K562 (cell line): ENCODE data around the gene TCF3. TPM values are rescaled to one million over a fixed set of nuclear protein-coding genes. Genes with fewer than 3 reads are reported as not detected.

Experiments
- ADNP ChIP-seq: fragments of 200-800 bp; sonication (Bioruptor generic); IDR thresholded peaks from 2 replicates; pipeline ENCODE4 v1.6.1; 2016; ENCODE audit warnings: missing genetic modification characterization, missing compliant biosample characterization
- CBFA2T3 ChIP-seq: fragments of 450-650 bp; IDR thresholded peaks from 2 replicates; pipeline ENCODE4 v1.6.1; 2017
- HNRNPH1 ChIP-seq: fragments of 200-400 bp; formaldehyde crosslinking; optimal IDR thresholded peaks from 2 replicates; pipeline ENCODE3; 2017; ENCODE audit warnings: low read depth, mild to moderate bottlenecking, low read length, moderate library complexity
- OTX1 ChIP-seq: fragments of 450-650 bp; formaldehyde crosslinking; IDR thresholded peaks from 2 replicates; pipeline ENCODE4 v1.4.0; 2022; ENCODE audit warnings: mild to moderate bottlenecking
- RBM17 ChIP-seq: fragments of 200-400 bp; formaldehyde crosslinking; IDR thresholded peaks from 2 replicates; pipeline ENCODE4 v1.6.1; 2017; ENCODE audit warnings: low read depth, mild to moderate bottlenecking, low read length, borderline replicate concordance
- SAFB ChIP-seq: fragments of 200-400 bp; formaldehyde crosslinking; IDR thresholded peaks from 2 replicates; pipeline ENCODE4 v1.6.1; 2017; ENCODE audit warnings: low read depth, low read length, borderline replicate concordance
- SMARCA5 ChIP-seq: fragments of 450-650 bp; IDR thresholded peaks from 2 replicates; pipeline ENCODE4 v1.6.1; 2016
- SMARCB1 ChIP-seq: IDR thresholded peaks from 2 replicates; pipeline ENCODE4 v1.6.1; 2011; ENCODE audit warnings: improper control_type of control experiment, low read depth; ENCODE audit not compliant: insufficient read length
- TBL1XR1 ChIP-seq, 2 experiments: IDR thresholded peaks; 2 replicates each; pipeline ENCODE4 v1.6.1; 2012; ENCODE audit warnings: improper control_type of control experiment in 2 of 2, low read length in 2 of 2, mild to moderate bottlenecking in 1 of 2
- TFAM ChIP-seq: fragments of 250-450 bp; sonication (Bioruptor Pico); conservative IDR thresholded peaks from 2 replicates; pipeline ENCODE4 v1.5.0; 2021; ENCODE audit warnings: mild to moderate bottlenecking, moderate library complexity
- TRIM28 ChIP-seq: fragments of 450-650 bp; IDR thresholded peaks from 2 replicates; pipeline ENCODE4 v1.6.1; 2017
- U2AF2 ChIP-seq: fragments of 200-400 bp; formaldehyde crosslinking; optimal IDR thresholded peaks from 2 replicates; pipeline ENCODE3; 2017; ENCODE audit warnings: low read depth, mild to moderate bottlenecking, low read length
- ZBTB1 ChIP-seq: sonication (generic); formaldehyde crosslinking; IDR thresholded peaks from 2 replicates; pipeline ENCODE4 v1.8.1; 2023; ENCODE audit warnings: missing genetic modification reagents, low read depth, mild to moderate bottlenecking, borderline replicate concordance
- ZBTB8A ChIP-seq: fragments of 450-650 bp; IDR thresholded peaks from 2 replicates; pipeline ENCODE4 v1.6.1; 2018; ENCODE audit warnings: mild to moderate bottlenecking, moderate library complexity; ENCODE audit not compliant: partially characterized antibody
- ZNF134 ChIP-seq: fragments of 250-450 bp; sonication (Bioruptor Pico); conservative IDR thresholded peaks from 2 replicates; pipeline ENCODE4 v1.4.0; 2020
- ZNF197 ChIP-seq: fragments of 200-800 bp; sonication (Bioruptor generic); IDR thresholded peaks from 2 replicates; pipeline ENCODE4 v1.6.1; 2016; ENCODE audit warnings: low read depth, missing genetic modification characterization, missing compliant biosample characterization
- ZNF274 ChIP-seq: IDR thresholded peaks from 2 replicates; pipeline ENCODE4 v1.6.1; 2011; ENCODE audit warnings: low read depth, mild to moderate bottlenecking, low read length, moderate library complexity, borderline replicate concordance
- ZNF507 ChIP-seq: conservative IDR thresholded peaks from 2 replicates; pipeline ENCODE4 v1.6.1; 2017; ENCODE audit warnings: missing genetic modification characterization, missing compliant biosample characterization
- ZNF644 ChIP-seq: fragments of 200-800 bp; sonication (Bioruptor generic); IDR thresholded peaks from 2 replicates; pipeline ENCODE4 v1.6.1; 2016; ENCODE audit warnings: low read depth, missing genetic modification characterization, missing compliant biosample characterization
- ZNF75A ChIP-seq: fragments of 450-650 bp; formaldehyde crosslinking; IDR thresholded peaks from 2 replicates; pipeline ENCODE4 v1.4.0; 2020; ENCODE audit warnings: mild to moderate bottlenecking
- polyA plus RNA-seq, 8 experiments: library from polyadenylated mRNA; depleted of rRNA in 4 of 8; stranded (reverse) in 5 of 8; unstranded in 3 of 8; fragments of >200 nt; fragmentation: Nextera tagmentation in 2 of 8; fragmentation: Illumina TruSeq in 1 of 8; extraction: Ambion mirVana in 2 of 8; extraction: Trizol in 1 of 8; gene quantifications; 2 replicates each; pipeline versions ENCODE4 v1.2.1 to v1.2.3, GENCODE V29; 2011 to 2014; ENCODE audit warnings: inconsistent platforms in 1 of 8, missing spikeins in 1 of 8
- total RNA-seq, 7 experiments: library from RNA; depleted of rRNA in 6 of 7; stranded (reverse); fragments of >200 nt in 6 of 7; fragmentation: Illumina TruSeq in 2 of 7; extraction: Trizol in 2 of 7; gene quantifications; 2 replicates each; pipeline versions ENCODE4 v1.2.1 to v1.2.3, GENCODE V29; 2011 to 2021; ENCODE audit warnings: low replicate concordance in 1 of 7
- TF ChIP-seq, protein P1 (sequence below): fragments of 150-350 bp; conservative IDR thresholded peaks from 2 replicates; pipeline ENCODE4 v1.6.1; 2014; ENCODE audit warnings: low read length
- TF ChIP-seq, protein P2 (sequence below): fragments of 200-400 bp; formaldehyde crosslinking; IDR thresholded peaks from 2 replicates; pipeline ENCODE4 v1.6.1; 2017; ENCODE audit warnings: mild to moderate bottlenecking, low read depth, low read length, moderate library complexity
- TF ChIP-seq, protein P3 (sequence below): fragments of 250-450 bp; sonication (Bioruptor Pico); IDR thresholded peaks from 2 replicates; pipeline ENCODE4 v1.8.0; 2021; ENCODE audit warnings: moderate library complexity, mild to moderate bottlenecking, inconsistent platforms
- TF ChIP-seq, protein P4 (sequence below), 2 experiments: IDR thresholded peaks; 2 replicates each; pipeline ENCODE4 v1.6.1; 2012; ENCODE audit warnings: improper control_type of control experiment in 2 of 2, low read depth in 2 of 2, low read length in 2 of 2, borderline replicate concordance in 1 of 2

The TCF3 gene
- total and polyA plus RNA-seq, 9 of the 15 experiments (the other 6 are each of a cell fraction or from before 2014, with no cell fraction given) = 5.6 to 259 (median 84.0) TPM

DNA sequence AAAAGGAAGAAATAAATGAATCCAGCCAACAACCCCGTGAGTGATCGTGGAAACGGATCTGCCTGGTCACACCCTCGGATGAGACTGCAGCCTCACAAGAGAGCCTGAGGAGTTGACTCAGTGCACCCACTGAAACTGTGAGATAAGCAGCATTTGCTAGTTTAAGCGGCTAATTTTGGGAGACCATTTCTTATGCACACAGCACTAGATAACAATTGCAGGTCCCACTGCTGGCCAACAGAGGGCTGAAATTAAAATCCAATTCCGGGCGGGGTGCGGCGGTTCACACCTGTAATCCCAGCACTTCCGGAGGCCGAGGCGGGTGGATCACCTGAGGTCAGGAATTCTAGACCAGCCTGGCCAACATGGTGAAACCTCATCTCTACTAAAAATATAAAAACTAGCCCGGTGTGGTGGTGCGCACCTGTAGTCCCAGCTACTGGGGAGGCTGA, 50.8 kb downstream of the TCF3 start (continued):
- TF ChIP-seq, protein P1, sequence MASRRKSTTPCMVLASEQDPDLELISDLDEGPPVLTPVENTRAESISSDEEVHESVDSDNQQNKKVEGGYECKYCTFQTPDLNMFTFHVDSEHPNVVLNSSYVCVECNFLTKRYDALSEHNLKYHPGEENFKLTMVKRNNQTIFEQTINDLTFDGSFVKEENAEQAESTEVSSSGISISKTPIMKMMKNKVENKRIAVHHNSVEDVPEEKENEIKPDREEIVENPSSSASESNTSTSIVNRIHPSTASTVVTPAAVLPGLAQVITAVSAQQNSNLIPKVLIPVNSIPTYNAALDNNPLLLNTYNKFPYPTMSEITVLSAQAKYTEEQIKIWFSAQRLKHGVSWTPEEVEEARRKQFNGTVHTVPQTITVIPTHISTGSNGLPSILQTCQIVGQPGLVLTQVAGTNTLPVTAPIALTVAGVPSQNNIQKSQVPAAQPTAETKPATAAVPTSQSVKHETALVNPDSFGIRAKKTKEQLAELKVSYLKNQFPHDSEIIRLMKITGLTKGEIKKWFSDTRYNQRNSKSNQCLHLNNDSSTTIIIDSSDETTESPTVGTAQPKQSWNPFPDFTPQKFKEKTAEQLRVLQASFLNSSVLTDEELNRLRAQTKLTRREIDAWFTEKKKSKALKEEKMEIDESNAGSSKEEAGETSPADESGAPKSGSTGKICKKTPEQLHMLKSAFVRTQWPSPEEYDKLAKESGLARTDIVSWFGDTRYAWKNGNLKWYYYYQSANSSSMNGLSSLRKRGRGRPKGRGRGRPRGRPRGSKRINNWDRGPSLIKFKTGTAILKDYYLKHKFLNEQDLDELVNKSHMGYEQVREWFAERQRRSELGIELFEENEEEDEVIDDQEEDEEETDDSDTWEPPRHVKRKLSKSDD = no peak
- TF ChIP-seq ZNF507 (tag) = no peak
- TF ChIP-seq ZNF274 = no peak
- TF ChIP-seq ADNP = 0 out of 2 replicates have a peak, but pooled peaks have one; percentile 32
- TF ChIP-seq, protein P2, sequence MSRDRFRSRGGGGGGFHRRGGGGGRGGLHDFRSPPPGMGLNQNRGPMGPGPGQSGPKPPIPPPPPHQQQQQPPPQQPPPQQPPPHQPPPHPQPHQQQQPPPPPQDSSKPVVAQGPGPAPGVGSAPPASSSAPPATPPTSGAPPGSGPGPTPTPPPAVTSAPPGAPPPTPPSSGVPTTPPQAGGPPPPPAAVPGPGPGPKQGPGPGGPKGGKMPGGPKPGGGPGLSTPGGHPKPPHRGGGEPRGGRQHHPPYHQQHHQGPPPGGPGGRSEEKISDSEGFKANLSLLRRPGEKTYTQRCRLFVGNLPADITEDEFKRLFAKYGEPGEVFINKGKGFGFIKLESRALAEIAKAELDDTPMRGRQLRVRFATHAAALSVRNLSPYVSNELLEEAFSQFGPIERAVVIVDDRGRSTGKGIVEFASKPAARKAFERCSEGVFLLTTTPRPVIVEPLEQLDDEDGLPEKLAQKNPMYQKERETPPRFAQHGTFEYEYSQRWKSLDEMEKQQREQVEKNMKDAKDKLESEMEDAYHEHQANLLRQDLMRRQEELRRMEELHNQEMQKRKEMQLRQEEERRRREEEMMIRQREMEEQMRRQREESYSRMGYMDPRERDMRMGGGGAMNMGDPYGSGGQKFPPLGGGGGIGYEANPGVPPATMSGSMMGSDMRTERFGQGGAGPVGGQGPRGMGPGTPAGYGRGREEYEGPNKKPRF = no peak
- peak; percentile 80 for TF ChIP-seq CBFA2T3
- TF ChIP-seq, protein P3, sequence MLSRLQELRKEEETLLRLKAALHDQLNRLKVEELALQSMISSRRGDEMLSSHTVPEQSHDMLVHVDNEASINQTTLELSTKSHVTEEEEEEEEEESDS (CRISPR knock-in tag) = no peak
- TF ChIP-seq RBM17 = no peak
- TF ChIP-seq TFAM (CRISPR knock-in tag) = no peak
- no peak for TF ChIP-seq ZNF75A (CRISPR knock-in tag)
- no peak for TF ChIP-seq ZNF644 (tag)
- TF ChIP-seq TRIM28 = no peak; the same call in 1 of the 2 replicates
- TF ChIP-seq ZNF197 (CRISPR knock-in tag) = no peak
- peak in 1 of 2 experiments; percentile 52; a peak in 1 of 4 replicates for TF ChIP-seq TBL1XR1 (IDR thresholded peaks at IDR 0.05; ENCODE audit: low read length in 2 of 2)
- no peak for TF ChIP-seq SAFB
- TF ChIP-seq ZNF134 (CRISPR knock-in tag) = no peak
- no peak for TF ChIP-seq HNRNPH1
- TF ChIP-seq, protein P4, sequence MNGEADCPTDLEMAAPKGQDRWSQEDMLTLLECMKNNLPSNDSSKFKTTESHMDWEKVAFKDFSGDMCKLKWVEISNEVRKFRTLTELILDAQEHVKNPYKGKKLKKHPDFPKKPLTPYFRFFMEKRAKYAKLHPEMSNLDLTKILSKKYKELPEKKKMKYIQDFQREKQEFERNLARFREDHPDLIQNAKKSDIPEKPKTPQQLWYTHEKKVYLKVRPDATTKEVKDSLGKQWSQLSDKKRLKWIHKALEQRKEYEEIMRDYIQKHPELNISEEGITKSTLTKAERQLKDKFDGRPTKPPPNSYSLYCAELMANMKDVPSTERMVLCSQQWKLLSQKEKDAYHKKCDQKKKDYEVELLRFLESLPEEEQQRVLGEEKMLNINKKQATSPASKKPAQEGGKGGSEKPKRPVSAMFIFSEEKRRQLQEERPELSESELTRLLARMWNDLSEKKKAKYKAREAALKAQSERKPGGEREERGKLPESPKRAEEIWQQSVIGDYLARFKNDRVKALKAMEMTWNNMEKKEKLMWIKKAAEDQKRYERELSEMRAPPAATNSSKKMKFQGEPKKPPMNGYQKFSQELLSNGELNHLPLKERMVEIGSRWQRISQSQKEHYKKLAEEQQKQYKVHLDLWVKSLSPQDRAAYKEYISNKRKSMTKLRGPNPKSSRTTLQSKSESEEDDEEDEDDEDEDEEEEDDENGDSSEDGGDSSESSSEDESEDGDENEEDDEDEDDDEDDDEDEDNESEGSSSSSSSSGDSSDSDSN (IDR thresholded peaks at IDR 0.05; ENCODE audit: borderline replicate concordance in 1 of 2, low read depth in 2 of 2, low read length in 2 of 2) = no peak
- TF ChIP-seq OTX1 (CRISPR knock-in tag) = no peak
- TF ChIP-seq ZBTB8A = no peak
- peak; percentile 69 for TF ChIP-seq SMARCA5
- TF ChIP-seq SMARCB1 = no peak
- no peak for TF ChIP-seq ZBTB1
- no peak for TF ChIP-seq U2AF2
